Stimulated activated CD4-positive, alpha-beta T cell treated with anti-CD3 and anti-CD28 coated beads, Interleukin-1b, Interleukin-23, amount 100 ng/mL, for 1 hour (primary cell): ENCODE results near the gene KY.

Experiments
- DNase-seq, 2 donors: peaks; one replicate each; pipeline ENCODE4 v3.0.0-alpha.2; 2020; ENCODE audit warnings: low read depth in 2 of 2

The KY gene

GRCh38 chr3:134672571-134672970 is 21.7 kb upstream of the KY start:
- no peak for DNase-seq

GRCh38 chr3:134667956-134668355 is 17.1 kb upstream of the KY start:
- DNase-seq = no peak

DNA sequence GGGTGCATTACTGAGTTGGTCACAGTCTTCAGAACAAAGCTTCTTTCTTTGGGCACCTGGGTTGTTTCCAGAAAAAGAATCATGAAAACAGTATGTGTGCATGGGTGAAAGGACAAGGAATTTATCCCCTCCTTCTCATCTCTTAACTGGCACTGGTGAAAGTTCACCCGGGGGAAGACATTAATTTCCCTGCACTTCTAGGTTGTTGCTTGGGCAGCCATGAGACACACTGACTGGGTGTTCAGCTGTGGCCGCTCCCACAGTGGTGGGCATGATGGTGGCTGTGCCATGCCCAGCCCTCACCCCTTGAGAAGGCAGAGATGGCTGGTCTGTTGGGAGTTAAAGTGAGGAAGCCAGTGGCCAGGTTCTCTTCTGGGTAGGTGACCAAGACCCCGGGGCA is 16.6 kb upstream of the KY start:
- no peak for DNase-seq

GRCh38 chr3:134666885-134667284 is 16.1 kb upstream of the KY start:
- DNase-seq = no peak

GRCh38 chr3:134666466-134666865 is 15.6 kb upstream of the KY start:
- no peak for DNase-seq

GRCh38 chr3:134666052-134666451 is 15.2 kb upstream of the KY start:
- no peak for DNase-seq

DNA sequence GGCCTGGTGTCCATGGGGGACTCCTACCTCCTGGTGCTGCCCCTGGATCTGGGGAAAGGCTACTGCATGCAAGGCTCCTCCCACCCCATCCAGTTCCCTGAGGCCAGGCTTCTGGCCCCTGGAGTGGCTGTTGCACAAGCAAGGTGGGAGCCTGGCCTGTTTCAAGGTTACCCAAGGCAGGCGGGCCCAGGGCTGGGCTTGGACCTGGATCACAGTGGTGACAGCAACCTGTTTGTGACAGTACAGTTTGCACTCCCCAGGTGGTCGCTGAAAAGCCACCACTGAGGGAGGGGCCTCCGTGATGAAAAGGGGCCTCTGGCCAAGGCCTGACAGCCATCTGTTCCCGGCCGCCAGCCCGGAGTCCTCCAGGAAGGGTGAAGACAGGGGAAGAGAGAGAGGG is 14.4 kb upstream of the KY start:
- DNase-seq = no peak

DNA sequence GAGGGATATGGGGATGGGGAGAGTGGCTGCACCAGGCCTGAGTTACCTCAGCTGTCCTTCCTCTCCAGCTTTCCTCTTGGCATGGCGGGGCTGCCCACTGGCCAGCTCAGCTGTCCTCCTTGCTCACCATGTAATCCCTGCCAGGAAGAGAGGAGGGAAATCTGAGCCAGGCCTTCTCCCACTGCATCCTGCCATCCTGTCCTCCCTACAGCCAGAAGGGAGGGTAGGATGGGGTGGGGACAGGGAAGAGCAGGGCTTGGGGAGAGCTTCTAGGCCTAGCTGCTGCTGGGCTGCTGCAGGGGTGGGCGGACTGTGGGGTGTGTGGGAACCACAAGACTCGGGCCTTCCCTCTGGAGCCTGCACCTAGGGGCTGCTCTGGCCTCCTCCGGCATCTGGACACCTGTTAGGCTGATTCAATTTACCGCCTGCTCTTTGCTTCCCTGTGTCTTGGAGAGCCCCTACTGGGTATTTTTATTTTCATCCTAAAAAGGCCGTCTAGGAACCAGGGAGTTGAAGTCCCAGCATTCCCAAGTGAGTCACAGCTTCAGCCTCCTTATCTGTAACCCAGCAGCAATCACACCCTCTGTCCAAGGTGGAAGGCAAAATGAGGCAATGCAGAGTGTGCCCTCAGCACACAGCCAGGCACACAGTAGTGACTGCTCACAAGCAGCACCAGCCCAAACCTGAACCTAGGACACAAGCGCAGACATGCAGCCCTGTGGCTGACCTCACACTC is 13.1 kb upstream of the KY start:
- no peak for DNase-seq

DNA sequence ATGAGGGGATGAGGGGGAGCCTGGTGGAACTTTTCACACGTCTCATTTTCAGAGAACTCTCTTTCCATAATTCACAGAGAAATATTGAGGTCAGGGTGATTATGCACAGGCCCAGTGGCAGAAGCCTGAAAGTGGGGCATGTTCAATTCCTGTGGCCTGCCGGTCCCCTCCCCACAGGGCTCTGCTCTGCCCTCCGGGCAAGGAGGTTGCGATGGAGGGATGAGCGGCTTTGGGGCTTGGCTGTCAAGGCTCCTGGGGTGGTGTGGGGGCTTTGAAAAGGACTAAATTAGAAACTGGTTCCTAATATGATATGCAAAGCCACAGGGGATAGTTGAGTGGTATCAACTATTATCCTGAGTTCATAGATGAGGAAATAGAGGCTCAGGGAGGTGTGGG is 9.2 kb upstream of the KY start:
- no peak for DNase-seq

- DNase-seq = no peak
Measured at GRCh38 chr3:134659391-134660045, 8.7 kb upstream of the KY start.

GRCh38 chr3:134658555-134658954 is 7.7 kb upstream of the KY start:
- no peak for DNase-seq

GRCh38 chr3:134656211-134656800 is 5.5 kb upstream of the KY start:
- DNase-seq = no peak

DNA sequence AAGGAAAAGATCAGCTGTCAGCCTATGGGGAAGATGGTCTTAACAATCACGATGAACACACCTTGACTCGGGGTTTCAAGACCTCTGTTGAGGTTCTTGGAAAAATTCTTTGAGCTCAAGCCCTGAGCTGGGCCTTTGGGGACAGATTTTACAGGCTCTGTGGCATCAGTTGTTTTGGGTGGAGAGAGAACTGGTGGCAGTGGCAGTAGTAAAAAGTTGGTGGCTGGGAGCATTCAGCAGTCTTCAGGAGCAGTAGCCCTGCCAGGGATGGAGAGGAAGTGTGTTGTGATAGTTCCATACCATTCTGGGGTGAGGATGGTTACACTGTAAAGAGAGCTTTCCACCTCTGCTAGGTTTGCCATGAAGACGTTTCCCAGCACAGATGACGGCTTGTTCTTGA is 4.9 kb upstream of the KY start:
- DNase-seq = no peak

- DNase-seq = no peak
Measured at GRCh38 chr3:134654031-134654430, 3.2 kb upstream of the KY start.

GRCh38 chr3:134652886-134653630 is 2.2 kb upstream of the KY start:
- DNase-seq = no peak

GRCh38 chr3:134652409-134652831 is 1.6 kb upstream of the KY start:
- DNase-seq = no peak

DNA sequence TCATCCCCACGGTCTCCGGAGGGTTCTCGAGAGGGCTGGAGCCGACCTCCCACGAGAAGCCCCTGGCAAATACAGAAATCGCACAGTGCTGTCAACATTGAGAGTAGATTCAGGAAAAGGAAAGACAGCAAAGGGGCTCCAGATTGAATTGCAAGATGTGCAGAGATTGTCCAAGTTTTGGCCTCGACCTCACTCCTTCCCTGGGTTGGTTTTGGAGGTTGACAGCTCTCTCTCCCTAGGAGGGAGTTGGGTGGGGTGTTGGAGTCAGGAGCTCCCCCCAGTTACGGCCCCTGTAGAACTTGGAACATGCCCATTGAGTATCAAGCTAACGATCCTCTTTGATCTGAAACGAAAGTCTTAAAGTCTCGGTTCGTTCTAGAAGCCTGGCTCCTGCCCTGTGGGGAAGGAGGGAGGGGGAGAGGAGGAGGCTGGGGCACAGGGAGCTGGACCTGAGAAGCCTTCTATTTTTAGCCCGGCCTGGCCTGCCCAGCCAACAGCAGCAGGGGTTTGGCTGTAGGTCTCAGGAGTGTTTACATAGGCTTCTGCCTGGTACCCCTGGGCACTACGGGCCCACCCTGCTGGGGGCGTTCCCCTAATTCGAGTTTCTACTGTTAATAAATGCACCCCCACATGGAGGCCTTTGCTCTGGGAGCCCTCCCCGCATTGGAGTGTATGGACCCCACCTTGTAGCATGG is 672 bp upstream of the KY start:
- DNase-seq = no peak

GRCh38 chr3:134649106-134649705 is 1.6 kb downstream of the KY start:
- DNase-seq = no peak

- no peak for DNase-seq
Measured at GRCh38 chr3:134647902-134648760, 2.7 kb downstream of the KY start.

DNA sequence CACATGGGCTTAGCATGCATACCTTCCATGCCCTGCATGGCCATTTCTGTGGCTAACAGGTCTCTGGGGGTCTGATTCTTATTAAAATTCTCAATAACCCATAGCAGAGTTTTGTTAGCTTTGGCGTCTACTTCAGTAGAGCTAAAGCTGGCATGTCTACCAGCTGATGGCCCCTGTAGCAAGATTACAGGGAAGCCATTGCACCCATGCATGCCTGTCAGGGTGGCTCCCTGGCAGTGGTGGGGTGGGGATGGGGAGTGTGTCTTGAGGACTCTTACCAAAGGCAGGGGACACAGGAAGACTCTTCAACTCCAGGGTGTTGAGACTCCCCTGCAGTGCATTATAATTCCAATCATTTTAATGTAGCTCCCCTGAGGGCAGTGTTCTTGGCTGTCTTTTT is 4.7 kb downstream of the KY start:
- no peak for DNase-seq

DNA sequence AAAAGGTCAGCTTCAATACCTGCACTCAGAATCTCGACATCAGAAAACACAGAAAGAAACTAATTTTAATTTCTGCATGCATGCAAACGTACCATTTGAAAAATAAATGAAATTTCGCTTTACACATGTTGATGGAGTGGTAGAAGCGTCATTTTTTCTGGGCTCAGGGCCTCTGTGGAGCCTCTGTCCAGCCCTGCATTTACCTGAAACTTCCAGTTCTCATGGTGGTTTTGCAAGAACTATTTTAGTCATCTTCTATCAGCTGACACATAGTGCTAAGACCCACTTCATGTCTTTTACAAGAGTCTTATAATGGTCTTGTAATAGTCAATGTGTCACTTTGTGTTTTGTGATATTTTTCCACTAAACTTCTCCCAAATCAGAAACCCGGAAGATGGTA is 5.3 kb downstream of the KY start:
- DNase-seq = no peak
